ENCODE results near the gene TMPRSS3.

The TMPRSS3 gene

GRCh38 chr21:42331660-42332059 lies 64.2 kb downstream of the TMPRSS3 start:
- no peak for DNase-seq (ENCODE audit: low spot score)

- no peak for DNase-seq (ENCODE audit: low spot score)
Measured at GRCh38 chr21:42330380-42331371, 65.2 kb downstream of the TMPRSS3 start.

- DNase-seq (ENCODE audit: low spot score) = no peak
Measured at GRCh38 chr21:42324896-42325295, 71.0 kb downstream of the TMPRSS3 start.

Data from CD4-positive, alpha-beta T cell treated with Interleukin-2 at 100 ng/mL for 4 hours (primary cell).